CD4-positive, CD25-positive, alpha-beta regulatory T cell (primary cell): ENCODE measurements around the gene NSMCE1. TPM values are rescaled to one million over a fixed set of nuclear protein-coding genes. Genes with fewer than 3 reads are reported as not detected.

Experiments
- ATAC-seq, 2 donors: fragments of 150-1000 bp; cut with Tn5 transposase; one replicate each; pipeline ENCODE4 v1.10.0; 2021; ENCODE audit warnings: low read depth in 2 of 2, moderate number of reproducible peaks in 2 of 2, moderate library complexity in 1 of 2
- DNase-seq, 3 donors: peaks; one replicate each; pipeline versions ENCODE4 v3.0.0 to v3.0.0-alpha.2; 2012 to 2022; ENCODE audit warnings: mixed read lengths in 1 of 3
- H3K27ac ChIP-seq: one replicate; pipeline ENCODE4 v1.7.0; 2013; ENCODE audit warnings: mild to moderate bottlenecking, low read length; ENCODE audit not compliant: insufficient read depth, poor library complexity, severe bottlenecking
- H3K27me3 ChIP-seq: one replicate; pipeline ENCODE4 v1.7.0; 2013; ENCODE audit warnings: low read length; ENCODE audit not compliant: control insufficient read depth, insufficient read depth
- H3K36me3 ChIP-seq: one replicate; pipeline ENCODE4 v1.7.0; 2013; ENCODE audit warnings: mild to moderate bottlenecking, low read length, moderate library complexity; ENCODE audit not compliant: control insufficient read depth, insufficient read depth
- H3K4me1 ChIP-seq: 2 replicates; pipeline ENCODE4 v1.7.0; 2013; ENCODE audit warnings: mild to moderate bottlenecking, low read length; ENCODE audit not compliant: insufficient read depth, control insufficient read depth, poor library complexity, severe bottlenecking
- H3K4me3 ChIP-seq: one replicate; pipeline ENCODE4 v1.7.0; 2013; ENCODE audit warnings: low read depth, mild to moderate bottlenecking, low read length, moderate library complexity
- H3K9me3 ChIP-seq, 2 experiments: 1 replicate in 1 of 2; 2 replicates in 1 of 2; pipeline ENCODE4 v1.7.0; 2013; ENCODE audit warnings: low read length in 2 of 2, mild to moderate bottlenecking in 1 of 2, moderate library complexity in 1 of 2; ENCODE audit not compliant: control insufficient read depth in 2 of 2
- H3K27ac Mint-ChIP-seq, 3 donors: one replicate each; pipeline ENCODE4 v1.8.0; 2020 to 2022; ENCODE audit warnings: mild to moderate bottlenecking in 3 of 3, mixed read lengths in 3 of 3, moderate library complexity in 2 of 3
- H3K27me3 Mint-ChIP-seq: one replicate; pipeline ENCODE4 v1.8.0; 2022; ENCODE audit warnings: mild to moderate bottlenecking, mixed read lengths
- H3K36me3 Mint-ChIP-seq: one replicate; pipeline ENCODE4 v1.8.0; 2020; ENCODE audit warnings: mixed read lengths
- H3K4me1 Mint-ChIP-seq, 4 donors: one replicate each; pipeline ENCODE4 v1.8.0; 2020 to 2022; ENCODE audit warnings: mixed read lengths in 4 of 4, mild to moderate bottlenecking in 1 of 4
- H3K4me3 Mint-ChIP-seq, 4 donors: one replicate each; pipeline ENCODE4 v1.8.0; 2020 to 2022; ENCODE audit warnings: mild to moderate bottlenecking in 4 of 4, mixed read lengths in 4 of 4, moderate library complexity in 3 of 4
- H3K9me3 Mint-ChIP-seq, 7 donors: one replicate each; pipeline ENCODE4 v1.8.0; 2020 to 2022; ENCODE audit warnings: mixed read lengths in 7 of 7, mild to moderate bottlenecking in 3 of 7, moderate library complexity in 2 of 7
- polyA plus RNA-seq, 4 donors: library from polyadenylated mRNA; unstranded; fragments of 300-500 nt; fragmentation: Illumina TruSeq; gene quantifications; one replicate each; pipeline ENCODE4 v1.2.3, GENCODE V29; 2021
- total RNA-seq: library from RNA; stranded (reverse); gene quantifications from one replicate; pipeline ENCODE4 v1.2.3, GENCODE V29; 2022

NSMCE1 gene
- total and polyA plus RNA-seq, 5 donors from 2014 or later: 40.0 to 156 (median 131) TPM

DNA sequence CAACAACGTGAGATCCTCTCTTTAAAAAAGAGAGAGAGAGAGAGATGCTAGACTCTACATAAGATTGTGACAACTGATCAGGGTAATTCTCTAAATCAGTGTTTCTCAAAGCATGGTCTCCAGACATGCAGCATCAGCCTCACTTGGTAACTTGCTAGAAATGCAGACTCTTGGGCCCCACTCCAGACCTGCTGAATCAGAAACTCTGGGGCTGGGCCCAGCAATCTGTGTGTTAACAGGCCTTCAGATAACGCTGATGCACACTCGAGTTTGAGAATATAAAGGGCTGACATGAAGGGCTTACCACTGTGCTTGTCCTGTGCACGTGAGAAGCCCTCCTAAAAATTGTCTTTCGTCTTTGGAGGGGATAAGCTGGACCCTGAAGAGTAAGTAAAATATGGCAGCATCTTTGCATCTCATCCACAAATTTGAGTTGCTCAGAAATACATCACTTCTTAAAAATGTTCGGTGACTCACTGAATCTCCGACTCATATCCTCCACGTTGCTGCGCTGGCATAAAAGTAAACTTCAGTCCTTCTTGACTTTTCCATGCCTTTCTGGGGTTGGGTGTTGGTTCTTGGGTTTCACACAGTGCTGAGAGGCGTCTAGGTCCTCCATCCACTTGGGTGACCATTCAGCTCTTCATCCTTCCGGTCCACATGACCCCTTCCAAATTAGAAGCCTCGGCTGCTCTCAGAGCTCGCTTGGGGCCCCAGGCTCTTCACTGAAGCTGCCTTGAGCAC lies 91.4 kb downstream of the NSMCE1 start:
- Mint-ChIP-seq H3K4me3 (no peak overlapping the region), H3K9me3 (peaks cover 0 to under 1% (median 0%) of the 10 kb centered on the region in 7 donors), H3K27ac (peak overlapping the region in 2 of 3 donors; percentile 75 to 78), H3K36me3 (no peaks in the 10 kb centered on the region), H3K27me3 (peaks cover 13% of the 10 kb centered on the region), H3K4me1 (peaks cover 14 to 62% (median 32%) of the 10 kb centered on the region in 4 donors)
- Histone ChIP-seq H3K4me1 (peaks cover 34% of the 10 kb centered on the region), H3K36me3 (no peaks in the 10 kb centered on the region), H3K4me3 (no peak overlapping the region), H3K27ac (no peak overlapping the region), H3K27me3 (no peaks in the 10 kb centered on the region), H3K9me3 (peaks cover 0 to 2% of the 10 kb centered on the region in 2 experiments)
- ATAC-seq: no peak
- DNase-seq: no peak

DNA sequence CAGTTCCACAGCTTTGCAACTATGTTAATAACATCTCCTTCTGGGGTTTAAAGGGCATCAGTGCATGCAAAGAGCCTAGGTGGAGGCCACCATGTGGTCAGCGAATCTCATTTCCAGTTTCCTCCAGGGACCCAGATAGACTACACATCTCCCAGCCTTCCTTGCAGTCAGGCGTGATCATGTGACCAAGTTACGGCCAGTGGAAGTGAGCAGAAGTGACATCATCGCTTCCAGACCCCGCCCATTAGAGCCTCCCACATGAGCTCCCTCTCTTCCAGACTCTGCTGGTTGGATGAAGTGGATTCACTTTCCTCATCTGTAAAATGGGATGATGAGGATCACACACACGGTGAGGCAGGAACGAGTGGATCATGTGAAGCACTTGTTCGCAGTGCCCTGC lies 92.7 kb downstream of the NSMCE1 start:
- H3K4me1 ChIP-seq: peaks cover 37% of the 10 kb centered on the region
- Mint-ChIP-seq H3K27me3 (peaks cover 4% of the 10 kb centered on the region), H3K4me1 (peaks cover 14 to 65% (median 37%) of the 10 kb centered on the region in 4 donors), H3K9me3 (peaks cover 0 to 2% (median 0%) of the 10 kb centered on the region in 7 donors), H3K4me3 (no peak overlapping the region), H3K27ac (peak overlapping the region in 2 of 3 donors; percentile 51 to 66), H3K36me3 (no peaks in the 10 kb centered on the region)
- H3K27me3 ChIP-seq: no peaks in the 10 kb centered on the region
- ATAC-seq (no peak), DNase-seq (no peak)
- H3K36me3 ChIP-seq: no peaks in the 10 kb centered on the region
- H3K4me3 ChIP-seq: no peak overlapping the region
- no peaks in the 10 kb centered on the region for H3K9me3 ChIP-seq
- H3K27ac ChIP-seq: no peak overlapping the region

Other genes with a start within 250 kb of the NSMCE1 start
- gene C16orf82, start 201.8 kb downstream of the NSMCE1 start, total RNA-seq: not detected
- not detected for gene C16orf82, start 201.8 kb downstream of the NSMCE1 start, polyA plus RNA-seq
- 14.7 TPM for gene KDM8, start 65.2 kb downstream of the NSMCE1 start, total RNA-seq
- 1 to 10 TPM; 2.8 to 8.8 (median 4.3) TPM for gene KDM8, start 65.2 kb downstream of the NSMCE1 start, polyA plus RNA-seq
- 160 TPM for gene IL4R, start 45.2 kb upstream of the NSMCE1 start, total RNA-seq
- 10 to 100 TPM; 21.2 to 32.4 (median 25.8) TPM for gene IL4R, start 45.2 kb upstream of the NSMCE1 start, polyA plus RNA-seq
- 63.1 TPM for gene IL21R, start 133.4 kb upstream of the NSMCE1 start, total RNA-seq
- gene IL21R, start 133.4 kb upstream of the NSMCE1 start, polyA plus RNA-seq: 10 to 100 TPM; 34.3 to 50.7 (median 37.3) TPM